SK-N-SH (cell line): Measurements from ENCODE around the gene NEK8. TPM values are rescaled to one million over a fixed set of nuclear protein-coding genes. Genes with fewer than 3 reads are reported as not detected.
A peak's percentile ranks its signal among the peaks of the same experiment; 100 is the strongest.

ENCODE experiments used
- CTCF ChIA-PET: fragments of 300-600, 350-600 bp; formaldehyde crosslinking; extraction: SDS; loops from one replicate; lab custom pipeline; 2021; lab: Yijun Ruan, JAX
- POLR2A ChIA-PET: fragments of 350-600 bp; sonication (Branson Sonifier 250); formaldehyde crosslinking; extraction: SDS; loops from one replicate; lab custom pipeline; 2020; ENCODE audit warnings: antibody characterized with exemption, inconsistent platforms; lab: Yijun Ruan, JAX
- DNase-seq: peaks from one replicate; pipeline ENCODE4 v3.0.0; 2012
- H2AFZ ChIP-seq: fragments of 200-600 bp; sonication (generic); 2 replicates; pipeline ENCODE4 v1.8.1; 2016; ENCODE audit warnings: antibody characterized with exemption, mild to moderate bottlenecking, low read depth
- H3F3A ChIP-seq: fragments of 200-600 bp; sonication (generic); replicated peaks from 2 replicates; pipeline ENCODE3; 2016; ENCODE audit warnings: antibody characterized with exemption, mild to moderate bottlenecking; ENCODE audit not compliant: insufficient read depth
- H3K27ac ChIP-seq, 2 experiments: fragments of 200-500 bp in 1 of 2; fragments of 200-600 bp in 1 of 2; sonication (Bioruptor generic) in 1 of 2; sonication (generic), shearing (Covaris generic) in 1 of 2; 2 replicates each; pipeline versions ENCODE4 v1.5.1 to v1.6.1; 2014 to 2016; ENCODE audit warnings: low read depth in 2 of 2, inconsistent platforms in 1 of 2, low read length in 1 of 2, mild to moderate bottlenecking in 1 of 2, mixed read lengths in 1 of 2
- H3K27me3 ChIP-seq: fragments of 200-600 bp; sonication (generic), shearing (Covaris generic); 2 replicates; pipeline ENCODE4 v1.6.1; 2016; ENCODE audit warnings: mixed run types; ENCODE audit not compliant: insufficient read depth
- H3K36me3 ChIP-seq, 2 experiments: fragments of 200-500 bp in 1 of 2; fragments of 200-600 bp in 1 of 2; sonication (Bioruptor generic) in 1 of 2; sonication (generic) in 1 of 2; replicated peaks in 1 of 2; 2 replicates each; pipeline versions ENCODE3 to v1.5.1; 2014 to 2016; ENCODE audit warnings: low read length in 1 of 2, mild to moderate bottlenecking in 1 of 2; ENCODE audit not compliant: insufficient read depth in 2 of 2, control insufficient read depth in 1 of 2
- H3K4me1 ChIP-seq, 2 experiments: fragments of 200-500 bp in 1 of 2; fragments of 200-600 bp in 1 of 2; sonication (Bioruptor generic) in 1 of 2; sonication (generic), shearing (Covaris generic) in 1 of 2; 2 replicates each; pipeline versions ENCODE4 v1.5.1 to v1.6.1; 2014 to 2016; ENCODE audit warnings: low read depth in 1 of 2, low read length in 1 of 2, mixed run types in 1 of 2; ENCODE audit not compliant: insufficient read depth in 2 of 2, control insufficient read depth in 1 of 2
- H3K4me2 ChIP-seq: fragments of 200-600 bp; sonication (generic), shearing (Covaris generic); 2 replicates; pipeline ENCODE4 v1.6.1; 2017; ENCODE audit warnings: mixed run types
- H3K4me3 ChIP-seq, 2 experiments: fragments of 200-500 bp in 1 of 2; fragments of 200-600 bp in 1 of 2; sonication (Bioruptor generic) in 1 of 2; sonication (generic), shearing (Covaris generic) in 1 of 2; 2 replicates each; pipeline versions ENCODE4 v1.5.1 to v1.8.1; 2014 to 2016; ENCODE audit warnings: low read depth in 2 of 2, inconsistent platforms in 1 of 2, low read length in 1 of 2, mild to moderate bottlenecking in 1 of 2, mixed read lengths in 1 of 2, moderate library complexity in 1 of 2
- H3K79me2 ChIP-seq: fragments of 200-600 bp; sonication (generic); 2 replicates; pipeline ENCODE4 v1.8.1; 2017; ENCODE audit warnings: mild to moderate bottlenecking; ENCODE audit not compliant: insufficient read depth
- H3K9ac ChIP-seq: fragments of 200-600 bp; sonication (generic); 2 replicates; pipeline ENCODE4 v1.6.1; 2017; ENCODE audit warnings: mixed run types
- H3K9me2 ChIP-seq: fragments of 200-600 bp; sonication (generic); 2 replicates; pipeline ENCODE4 v1.6.1; 2017; ENCODE audit warnings: mixed run types
- H3K9me3 ChIP-seq: fragments of 200-600 bp; sonication (generic); 2 replicates; pipeline ENCODE4 v1.6.1; 2017; ENCODE audit warnings: mixed run types, mild to moderate bottlenecking, moderate library complexity
- H4K20me1 ChIP-seq: fragments of 200-600 bp; sonication (generic); 2 replicates; pipeline ENCODE4 v1.6.1; 2017; ENCODE audit warnings: mild to moderate bottlenecking, mixed run types; ENCODE audit not compliant: insufficient read depth
- ELF1 ChIP-seq: IDR thresholded peaks from 2 replicates; pipeline ENCODE4 v1.4.0; 2012
- EP300 ChIP-seq, 2 experiments: IDR thresholded peaks; 2 replicates each; pipeline versions ENCODE4 v1.4.0 to v1.6.1; 2012; ENCODE audit warnings: borderline replicate concordance in 1 of 2, low read depth in 1 of 2, low read length in 1 of 2
- FOSL2 ChIP-seq: IDR thresholded peaks from 2 replicates; pipeline ENCODE4 v1.4.0; 2012; ENCODE audit warnings: low read depth, mild to moderate bottlenecking, moderate library complexity, borderline replicate concordance
- FOXJ3 ChIP-seq: sonication (generic); formaldehyde crosslinking; IDR thresholded peaks from 2 replicates; pipeline ENCODE4 v1.5.1; 2020; ENCODE audit warnings: mild to moderate bottlenecking, missing genetic modification reagents
- GATA2 ChIP-seq: sonication (generic); formaldehyde crosslinking; IDR thresholded peaks from 2 replicates; pipeline ENCODE4 v1.5.0; 2020; ENCODE audit warnings: mild to moderate bottlenecking, missing genetic modification reagents
- MEF2A ChIP-seq: IDR thresholded peaks from 2 replicates; pipeline ENCODE4 v1.4.0; 2012; ENCODE audit warnings: low read depth, borderline replicate concordance
- NFIC ChIP-seq: IDR thresholded peaks from 2 replicates; pipeline ENCODE4 v1.4.0; 2012; ENCODE audit warnings: borderline replicate concordance
- PBX3 ChIP-seq: IDR thresholded peaks from 2 replicates; pipeline ENCODE4; 2012
- RCOR1 ChIP-seq: fragments of 150-350 bp; IDR thresholded peaks from 2 replicates; pipeline ENCODE4 v1.6.1; 2017; ENCODE audit warnings: antibody characterized with exemption, low read length
- SIN3A ChIP-seq: IDR thresholded peaks from 2 replicates; pipeline ENCODE4 v1.6.1; 2012; ENCODE audit warnings: low read depth, mild to moderate bottlenecking, low read length, moderate library complexity, borderline replicate concordance
- SMC3 ChIP-seq: IDR thresholded peaks from 2 replicates; pipeline ENCODE4 v1.6.1; 2012; ENCODE audit warnings: low read depth, low read length, improper control_type of control experiment
- TAF1 ChIP-seq: IDR thresholded peaks from 2 replicates; pipeline ENCODE4 v1.6.1; 2012; ENCODE audit warnings: low read depth, mild to moderate bottlenecking, low read length, moderate library complexity, borderline replicate concordance
- TEAD4 ChIP-seq: IDR thresholded peaks from 2 replicates; pipeline ENCODE4 v1.4.0; 2012; ENCODE audit warnings: mild to moderate bottlenecking, borderline replicate concordance; ENCODE audit not compliant: insufficient read depth
- USF1 ChIP-seq: IDR thresholded peaks from 2 replicates; pipeline ENCODE4 v1.4.0; 2012; ENCODE audit warnings: low read depth, borderline replicate concordance
- WGBS: methylation state at CpG from one replicate; pipeline ENCODE4 v1.1.6; 2017; ENCODE audit warnings: low lambda C conversion rate; 5-methylcytosine and 5-hydroxymethylcytosine counted together
- polyA plus RNA-seq, 3 experiments: library from polyadenylated mRNA; depleted of rRNA; stranded (reverse); fragments of >200 nt; gene quantifications; 2 replicates each; pipeline ENCODE4 v1.2.3, GENCODE V29; 2012

NEK8 gene
- polyA plus RNA-seq, 1 of the 3 experiments (the other 2 are of a cell fraction), result 6.0 TPM

- WGBS, result 88% methylated on average over 10 of the region's 18 CpGs
- CTCF ChIA-PET, result interaction anchor here (1.0 to 20.4 kb wide), 7 partner anchors 8 to 205 kb away, joined by 3 to 612 read pairs (median 5); partner anchors contain the start of genes DHRS13, NEK8, RPL23A and TLCD1
- Histone ChIP-seq H3K36me3 (peaks cover 30 to 41% of the 10 kb centered on the region in 2 experiments), H3K9ac (no peak overlapping the region), H3K27ac (peak overlapping the region in 1 of 2 experiments; percentile 98; a peak in 2 of 4 replicates), H3K4me2 (no peak overlapping the region), H3F3A (peaks cover 31% of the 10 kb centered on the region), H3K4me3 (no peak overlapping the region), H3K9me3 (no peaks in the 10 kb centered on the region), H3K27me3 (no peaks in the 10 kb centered on the region), H3K9me2 (no peaks in the 10 kb centered on the region), H3K4me1 (peaks cover 22 to 33% of the 10 kb centered on the region in 2 experiments; a peak in 3 of 4 replicates), H4K20me1 (peaks cover 73% of the 10 kb centered on the region), H2AFZ (no peak overlapping the region), H3K79me2 (peaks cover 60% of the 10 kb centered on the region)
- POLR2A ChIA-PET, result interaction anchor here (2.9 to 6.6 kb wide), 3 partner anchors 20 to 27 kb away, joined by 45 to 90 read pairs (median 52); partner anchors contain the start of genes NEK8, RPL23A and TLCD1
- TF ChIP-seq USF1 (no peak), ELF1 (no peak), TEAD4 (no peak), FOXJ3 (no peak), SIN3A (no peak), SMC3 (no peak), PBX3 (no peak), MEF2A (no peak), FOSL2 (no peak), EP300 (IDR thresholded peaks at IDR 0.05; ENCODE audit: borderline replicate concordance in 1 of 2, low read depth in 1 of 2, low read length in 1 of 2) (no peak), NFIC (no peak), GATA2 (CRISPR knock-in tag) (no peak), RCOR1 (no peak), TAF1 (no peak)
- DNase-seq, result no peak
Measured at GRCh38 chr17:28747801-28748750, 19.5 kb downstream of the NEK8 start.
